Loucy (cell line): ENCODE data around the gene KCNT2.

Experiments used
- H2AFZ ChIP-seq: fragments of 200-600 bp; sonication (generic); 2 replicates; pipeline ENCODE4 v1.6.0; 2016; ENCODE audit warnings: antibody characterized with exemption, mild to moderate bottlenecking, low read length, moderate library complexity
- H3F3A ChIP-seq: fragments of 200-600 bp; 2 replicates; pipeline ENCODE4 v1.6.0; 2016; ENCODE audit warnings: antibody characterized with exemption, low read depth, mild to moderate bottlenecking
- H3K27me3 ChIP-seq: fragments of 200-600 bp; sonication (generic); 2 replicates; pipeline ENCODE4 v1.6.1; 2014; ENCODE audit warnings: low read length, mild to moderate bottlenecking; ENCODE audit not compliant: insufficient read depth, poor library complexity, severe bottlenecking
- H3K36me3 ChIP-seq: fragments of 200-600 bp; sonication (generic); 2 replicates; pipeline ENCODE4 v1.6.1; 2016; ENCODE audit warnings: low read length; ENCODE audit not compliant: insufficient read depth
- H3K4me1 ChIP-seq: fragments of 200-600 bp; sonication (generic); 2 replicates; pipeline ENCODE4 v1.5.1; 2014; ENCODE audit warnings: low read length, mild to moderate bottlenecking; ENCODE audit not compliant: insufficient read depth, poor library complexity, severe bottlenecking
- H3K4me2 ChIP-seq: fragments of 200-600 bp; sonication (generic); 2 replicates; pipeline ENCODE4 v1.6.0; 2014; ENCODE audit warnings: antibody characterized with exemption, low read length, low read depth, mild to moderate bottlenecking; ENCODE audit not compliant: poor library complexity, severe bottlenecking
- H3K4me3 ChIP-seq: fragments of 200-600 bp; sonication (generic); 2 replicates; pipeline ENCODE4 v1.5.1; 2014; ENCODE audit warnings: low read length, mild to moderate bottlenecking, mixed read lengths; ENCODE audit not compliant: poor library complexity, severe bottlenecking
- H3K79me2 ChIP-seq: fragments of 200-600 bp; sonication (generic); 2 replicates; pipeline ENCODE4 v1.6.1; 2014; ENCODE audit warnings: low read length; ENCODE audit not compliant: insufficient read depth
- H3K9ac ChIP-seq: fragments of 200-600 bp; sonication (generic); 2 replicates; pipeline ENCODE4 v1.6.0; 2014; ENCODE audit warnings: mild to moderate bottlenecking, low read depth, low read length, moderate library complexity; ENCODE audit not compliant: poor library complexity, severe bottlenecking
- H3K9me2 ChIP-seq: fragments of 200-600 bp; sonication (generic); replicated peaks from 2 replicates; pipeline ENCODE4 v1.6.1; 2016; ENCODE audit warnings: low read depth, low read length, mixed read lengths
- H3K9me3 ChIP-seq: fragments of 200-600 bp; sonication (generic); 2 replicates; pipeline ENCODE4 v1.6.1; 2014; ENCODE audit warnings: mild to moderate bottlenecking, antibody characterized with exemption, low read length, low read depth; ENCODE audit not compliant: insufficient read depth
- H4K20me1 ChIP-seq: fragments of 200-600 bp; sonication (generic); 2 replicates; pipeline ENCODE4 v1.6.0; 2014; ENCODE audit warnings: antibody characterized with exemption, low read length, mild to moderate bottlenecking; ENCODE audit not compliant: insufficient read depth, poor library complexity, severe bottlenecking
- CTCF ChIP-seq: fragments of 200-600 bp; sonication (generic); conservative IDR thresholded peaks from 2 replicates; pipeline ENCODE4 v1.5.1; 2014; ENCODE audit warnings: mild to moderate bottlenecking, antibody characterized with exemption, low read length
- EZH2phosphoT487 ChIP-seq: fragments of 200-600 bp; IDR thresholded peaks from 2 replicates; pipeline ENCODE4 v1.6.1; 2018; ENCODE audit warnings: antibody characterized with exemption, mild to moderate bottlenecking, moderate library complexity, borderline replicate concordance

Gene KCNT2

GRCh38 chr1:196373798-196374197 lies 234.4 kb downstream of the KCNT2 start:
- Histone ChIP-seq H3K9me3 (no peaks in the 10 kb centered on the region), H4K20me1 (no peaks in the 10 kb centered on the region), H3K79me2 (no peaks in the 10 kb centered on the region), H3K4me1 (peaks cover 11% of the 10 kb centered on the region), H2AFZ (no peak overlapping the region), H3K4me2 (no peak overlapping the region), H3F3A (no peaks in the 10 kb centered on the region), H3K9me2 (no peaks in the 10 kb centered on the region), H3K4me3 (no peak overlapping the region), H3K36me3 (no peaks in the 10 kb centered on the region), H3K9ac (no peak overlapping the region), H3K27me3 (no peaks in the 10 kb centered on the region)
- TF ChIP-seq CTCF (no peak), EZH2phosphoT487 (no peak)

GRCh38 chr1:196372896-196373536 lies 235.2 kb downstream of the KCNT2 start:
- H3K4me1 ChIP-seq = peaks cover 11% of the 10 kb centered on the region
- no peak overlapping the region for H3K4me2 ChIP-seq
- H4K20me1 ChIP-seq = no peaks in the 10 kb centered on the region
- no peak overlapping the region for H2AFZ ChIP-seq
- H3K27me3 ChIP-seq = no peaks in the 10 kb centered on the region
- no peaks in the 10 kb centered on the region for H3K9me3 ChIP-seq
- TF ChIP-seq CTCF = peak; percentile 65
- TF ChIP-seq EZH2phosphoT487 = no peak
- H3F3A ChIP-seq = no peaks in the 10 kb centered on the region
- no peak overlapping the region for H3K9ac ChIP-seq
- H3K36me3 ChIP-seq = no peaks in the 10 kb centered on the region
- no peak overlapping the region for H3K4me3 ChIP-seq
- no peaks in the 10 kb centered on the region for H3K79me2 ChIP-seq
- H3K9me2 ChIP-seq = no peaks in the 10 kb centered on the region

- Histone ChIP-seq H3K36me3 (no peaks in the 10 kb centered on the region), H3K9me2 (no peaks in the 10 kb centered on the region), H3K4me2 (no peak overlapping the region), H3K79me2 (no peaks in the 10 kb centered on the region), H3F3A (no peaks in the 10 kb centered on the region), H2AFZ (no peak overlapping the region), H3K9me3 (no peaks in the 10 kb centered on the region), H3K4me1 (peaks cover 31% of the 10 kb centered on the region), H4K20me1 (no peaks in the 10 kb centered on the region), H3K9ac (no peak overlapping the region), H3K4me3 (no peak overlapping the region), H3K27me3 (no peaks in the 10 kb centered on the region)
- TF ChIP-seq CTCF (no peak), EZH2phosphoT487 (no peak)
Measured at GRCh38 chr1:196367838-196368237, 240.4 kb downstream of the KCNT2 start.
